ENCODE measurements around the gene RBM33.

Gene RBM33

GRCh38 chr7:155699180-155699579, 54.7 kb downstream of the RBM33 start:
- DNase-seq = no peak

DNA sequence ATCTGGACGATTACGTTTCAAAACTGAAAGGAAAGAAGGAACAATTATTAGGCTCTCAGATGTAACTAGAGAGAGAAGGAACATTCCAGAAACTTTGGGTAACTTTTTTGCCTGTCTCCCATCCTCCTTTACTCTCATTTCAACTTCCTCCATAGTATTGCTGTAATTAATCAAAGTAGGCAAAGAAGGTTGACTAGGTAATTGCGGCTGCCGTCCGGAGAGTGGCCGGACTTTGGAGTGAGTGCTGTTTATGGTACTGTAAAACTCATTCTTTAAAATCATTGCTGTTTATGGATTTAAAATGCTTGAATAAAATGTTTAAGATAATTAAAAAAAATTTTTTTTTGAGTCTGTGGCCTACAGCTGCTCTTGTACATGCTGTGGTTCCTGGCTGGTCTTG, 56.4 kb downstream of the RBM33 start:
- no peak for DNase-seq

- DNase-seq = no peak
Measured at GRCh38 chr7:155701972-155702544, 57.6 kb downstream of the RBM33 start.

DNA sequence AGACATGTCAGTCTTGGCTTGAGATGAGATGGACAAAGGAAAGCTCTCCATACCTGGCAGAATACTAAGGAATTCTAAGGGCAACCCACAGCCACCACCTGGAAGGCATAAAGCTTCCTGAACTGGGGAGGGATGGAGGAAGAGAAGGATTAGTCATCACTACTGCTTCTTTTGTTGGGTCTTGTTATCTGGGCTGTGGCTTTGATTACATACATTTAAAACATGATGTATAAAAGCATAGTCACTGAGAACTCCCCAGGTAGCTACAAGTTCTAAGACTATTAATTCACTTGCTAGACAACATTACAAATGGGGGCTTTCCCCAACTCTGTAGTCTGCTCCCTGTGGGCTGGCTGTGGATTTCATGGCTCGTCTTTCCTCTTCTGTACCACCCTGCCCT, 58.2 kb downstream of the RBM33 start:
- no peak for DNase-seq

- DNase-seq = no peak
Measured at GRCh38 chr7:155705623-155706360, 61.3 kb downstream of the RBM33 start.

DNA sequence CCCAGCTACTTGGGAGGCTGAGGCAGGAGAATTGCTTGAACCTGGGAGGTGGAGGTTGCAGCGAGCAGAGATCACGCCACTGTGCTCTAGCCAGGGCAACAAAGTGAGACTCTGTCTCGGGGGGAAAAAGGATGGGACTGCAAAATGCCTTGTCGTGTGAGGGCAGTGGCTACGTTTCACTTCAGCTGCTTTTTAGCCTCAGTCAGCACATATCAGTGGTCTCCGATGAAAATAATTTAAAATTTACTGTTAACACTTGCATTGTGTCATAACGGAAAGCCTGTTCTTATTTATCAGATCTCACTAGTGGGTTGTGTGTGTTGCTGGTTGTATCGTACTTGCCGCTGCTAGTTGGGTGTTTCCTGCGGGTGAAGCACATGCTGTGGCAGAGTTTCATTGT, 61.9 kb downstream of the RBM33 start:
- no peak for DNase-seq

DNA sequence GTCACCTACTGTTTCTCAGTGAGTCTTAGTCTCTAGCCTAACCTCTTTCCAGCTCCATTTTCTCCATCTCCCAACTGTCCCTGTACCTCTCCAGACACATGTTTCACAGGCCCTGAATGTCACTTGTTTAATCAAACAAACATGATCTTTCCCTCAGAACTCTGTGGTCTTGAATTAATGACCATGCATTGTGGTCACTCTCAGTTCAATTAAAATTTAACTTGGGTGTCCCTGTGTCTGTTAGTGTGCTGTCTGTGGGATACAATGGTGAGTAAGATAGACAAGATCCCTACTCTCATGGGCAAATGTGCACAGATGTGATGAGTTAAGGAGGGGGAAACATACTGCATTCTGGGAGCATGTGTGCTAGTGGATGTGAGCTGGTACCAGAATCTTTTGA, 65.0 kb downstream of the RBM33 start:
- DNase-seq = no peak

- no peak for DNase-seq
Measured at GRCh38 chr7:155710031-155710430, 65.6 kb downstream of the RBM33 start.

DNA sequence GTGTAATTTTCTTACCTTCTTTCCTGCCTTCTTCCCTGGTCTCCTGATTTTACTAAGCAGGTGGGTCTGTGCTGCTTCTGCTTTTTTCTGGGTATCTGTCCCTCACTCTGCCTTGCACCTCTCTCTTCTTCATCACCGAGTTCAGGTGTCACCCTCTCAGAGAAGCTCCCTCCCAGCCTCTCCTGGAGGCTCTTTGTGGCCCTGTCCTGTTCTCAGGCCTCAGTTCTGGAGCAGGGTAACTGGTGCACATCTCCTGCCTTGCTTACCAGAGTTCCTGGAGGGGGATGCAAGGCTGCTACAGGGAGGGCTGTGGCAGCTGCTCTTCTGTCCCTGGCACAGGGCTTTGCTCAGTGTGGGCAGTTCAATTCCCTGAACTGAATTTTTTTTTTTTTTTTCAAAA, 66.1 kb downstream of the RBM33 start:
- no peak for DNase-seq

DNA sequence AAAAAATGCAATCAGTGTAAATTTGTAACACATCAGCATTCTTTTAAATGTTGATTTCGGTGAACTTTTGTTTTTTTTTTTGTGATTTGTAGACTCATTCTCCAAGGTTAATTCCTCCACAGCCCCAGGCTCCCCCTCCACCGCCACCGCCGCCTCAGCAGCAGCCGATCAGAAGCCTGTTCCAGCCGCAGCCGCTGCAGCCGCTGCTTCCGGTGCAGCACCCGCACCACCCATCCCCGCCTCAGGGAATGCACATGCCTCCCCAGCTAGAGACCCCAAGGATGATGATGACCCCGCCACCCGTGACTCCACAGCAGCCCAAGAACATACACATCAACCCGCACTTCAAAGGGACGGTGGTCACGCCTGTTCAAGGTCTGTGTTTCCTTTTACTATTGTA, 66.6 kb downstream of the RBM33 start:
- DNase-seq = no peak

GRCh38 chr7:155713384-155713783, 68.9 kb downstream of the RBM33 start:
- DNase-seq = no peak

DNA sequence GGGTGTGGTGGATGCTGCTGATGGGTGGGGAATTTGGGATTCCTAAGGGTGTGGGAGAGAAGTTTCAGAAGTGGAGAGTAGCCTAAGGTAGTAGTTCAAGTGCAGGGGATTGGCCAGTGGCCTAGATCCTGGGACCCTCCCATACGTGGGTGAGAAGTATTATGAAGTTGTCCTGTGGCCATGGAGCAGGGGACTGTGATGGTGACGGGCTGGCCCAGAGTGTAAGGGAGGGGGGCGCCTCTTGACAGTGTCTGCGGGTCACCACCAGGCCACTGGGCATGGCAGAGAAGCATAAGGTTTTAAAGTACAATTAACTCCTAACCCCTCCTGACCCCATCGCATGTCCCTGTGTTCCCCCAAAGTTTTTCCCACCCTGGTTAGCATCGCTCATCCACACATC, 70.2 kb downstream of the RBM33 start:
- no peak for DNase-seq

DNA sequence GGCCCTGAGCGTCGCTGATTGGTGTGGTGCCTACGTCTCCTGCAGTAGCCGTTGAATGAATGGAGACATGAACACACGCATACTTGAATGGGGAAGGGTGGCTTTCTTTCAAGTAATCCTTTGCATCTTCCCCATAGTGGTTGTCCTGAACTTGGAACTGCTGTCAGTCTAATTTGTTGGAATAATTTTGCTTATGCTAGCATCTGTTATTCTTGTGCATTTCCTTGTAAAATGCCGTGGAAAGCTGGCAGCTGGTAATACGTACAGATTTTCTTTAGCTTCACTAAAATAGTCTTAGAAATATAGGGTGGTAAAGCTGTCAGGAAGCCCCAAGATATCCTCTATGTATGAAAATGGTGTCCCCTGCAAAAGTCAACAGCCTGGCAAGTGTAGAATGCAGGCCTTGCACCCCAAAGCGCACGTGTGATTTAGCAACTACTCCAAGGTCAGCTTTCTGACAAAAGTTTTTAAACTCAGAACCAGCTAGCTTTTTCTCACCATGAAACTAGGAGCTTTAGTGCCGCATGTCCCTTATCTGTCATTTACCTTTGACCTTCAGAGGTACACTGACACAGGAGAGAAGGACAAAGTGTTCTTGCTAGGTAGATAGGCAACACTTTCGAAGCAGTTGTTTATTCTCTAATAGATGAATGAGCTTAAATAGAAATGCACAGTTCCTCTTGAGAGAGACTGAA, 70.8 kb downstream of the RBM33 start:
- no peak for DNase-seq

GRCh38 chr7:155717010-155717744, 72.7 kb downstream of the RBM33 start:
- no peak for DNase-seq

GRCh38 chr7:155721056-155721455, 76.6 kb downstream of the RBM33 start:
- no peak for DNase-seq

DNA sequence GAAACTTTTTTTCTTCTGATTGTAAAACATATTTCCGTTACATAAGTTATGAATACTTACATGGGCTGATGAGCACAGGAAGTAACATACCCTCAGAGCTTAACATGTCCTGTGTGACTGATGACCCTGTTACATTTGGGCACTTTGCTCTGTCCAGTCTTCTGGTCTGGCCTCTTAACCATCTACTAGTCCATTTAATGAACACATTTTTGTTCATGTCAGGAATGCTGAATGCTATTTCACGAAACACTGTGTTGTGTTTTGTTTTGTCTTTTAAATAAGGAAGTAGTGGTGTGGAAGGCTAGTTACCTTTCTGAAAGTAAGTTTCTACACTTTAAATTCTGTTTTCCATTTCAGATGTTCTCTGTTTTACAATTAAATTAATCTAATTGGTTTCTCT, 77.7 kb downstream of the RBM33 start:
- no peak for DNase-seq

- no peak for DNase-seq
Measured at GRCh38 chr7:155722936-155723335, 78.5 kb downstream of the RBM33 start.

GRCh38 chr7:155724327-155725005, 80.0 kb downstream of the RBM33 start:
- DNase-seq = no peak

GRCh38 chr7:155725006-155725355, 80.5 kb downstream of the RBM33 start:
- DNase-seq = no peak

- DNase-seq = no peak
Measured at GRCh38 chr7:155727616-155728015, 83.2 kb downstream of the RBM33 start.

DNA sequence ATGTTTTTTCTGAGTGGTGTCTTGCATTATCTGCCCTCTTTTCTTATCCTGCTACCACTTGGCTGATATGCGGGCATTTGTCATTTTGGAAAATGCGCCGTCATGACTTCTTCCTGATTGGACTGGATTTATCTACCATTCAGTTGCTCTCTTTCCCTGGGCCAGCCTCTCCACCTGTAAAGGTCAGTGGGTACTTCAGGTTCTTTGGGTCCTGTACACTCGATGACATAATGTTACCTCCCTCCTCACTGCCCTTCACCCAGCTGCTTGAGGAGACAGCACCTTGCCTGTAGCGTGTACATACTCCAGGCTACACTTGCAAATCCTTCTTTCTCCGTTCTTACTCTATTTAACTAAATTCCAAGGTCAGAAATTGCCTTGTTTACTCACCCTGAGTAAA, 83.7 kb downstream of the RBM33 start:
- DNase-seq = no peak

DNA sequence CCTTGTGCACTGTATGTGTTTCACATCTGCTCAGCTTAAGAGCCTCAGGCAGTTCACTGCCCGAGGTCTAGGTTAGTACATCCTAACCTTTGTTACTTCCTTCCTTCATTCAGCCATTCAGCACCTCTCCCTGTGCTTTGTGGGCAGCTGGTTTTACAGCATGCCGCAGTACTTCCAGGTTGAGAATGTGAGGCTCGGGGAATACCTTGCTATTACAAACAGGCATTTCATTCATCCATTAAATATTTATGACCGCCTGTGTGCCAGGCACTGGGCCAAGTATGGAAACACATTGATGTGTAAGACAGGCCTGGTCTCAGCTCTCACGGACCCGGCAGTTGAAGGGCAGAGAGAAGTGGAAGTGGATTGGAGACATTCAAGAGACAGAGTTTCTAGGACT, 85.4 kb downstream of the RBM33 start:
- DNase-seq = no peak

GRCh38 chr7:155731380-155731779, 86.9 kb downstream of the RBM33 start:
- DNase-seq = no peak

Data from NCI-H2029 treated with DMSO at 0.1 percent for 48 hours (cell line).